Ishikawa (cell line): ENCODE data around the gene PDCL2.

Experiments
- CEBPB ChIP-seq: IDR thresholded peaks from 2 replicates; pipeline ENCODE4 v1.6.1; 2012
- CREB1 ChIP-seq: IDR thresholded peaks from 2 replicates; pipeline ENCODE4 v1.6.1; 2012; ENCODE audit warnings: low read depth
- EGR1 ChIP-seq: IDR thresholded peaks from 2 replicates; pipeline ENCODE4 v1.6.1; 2012
- EP300 ChIP-seq: IDR thresholded peaks from 2 replicates; pipeline ENCODE4 v1.6.1; 2012; ENCODE audit warnings: borderline replicate concordance
- FOXM1 ChIP-seq: IDR thresholded peaks from 2 replicates; pipeline ENCODE4 v1.6.1; 2012; ENCODE audit warnings: low read depth, borderline replicate concordance
- MAX ChIP-seq: IDR thresholded peaks from 2 replicates; pipeline ENCODE4 v1.6.1; 2012
- NFIC ChIP-seq: IDR thresholded peaks from 2 replicates; pipeline ENCODE4 v1.6.1; 2012
- RAD21 ChIP-seq: IDR thresholded peaks from 2 replicates; pipeline ENCODE4 v1.6.1; 2012; ENCODE audit warnings: low read depth
- TAF1 ChIP-seq: IDR thresholded peaks from 2 replicates; pipeline ENCODE4 v1.6.1; 2012; ENCODE audit warnings: low read depth, mild to moderate bottlenecking
- TCF12 ChIP-seq: IDR thresholded peaks from 2 replicates; pipeline ENCODE4 v1.6.1; 2012; ENCODE audit warnings: low read depth
- TEAD4 ChIP-seq: IDR thresholded peaks from 2 replicates; pipeline ENCODE4 v1.6.1; 2012
- YY1 ChIP-seq: IDR thresholded peaks from 2 replicates; pipeline ENCODE4 v1.6.1; 2012; ENCODE audit warnings: low read depth
- ZBTB7A ChIP-seq: IDR thresholded peaks from 2 replicates; pipeline ENCODE4 v1.6.1; 2012; ENCODE audit warnings: low read depth
- TF ChIP-seq, protein P1 (sequence below): IDR thresholded peaks from 2 replicates; pipeline ENCODE4 v1.6.1; 2012; ENCODE audit warnings: low read depth, mild to moderate bottlenecking
- TF ChIP-seq, protein P2 (sequence below): IDR thresholded peaks from 2 replicates; pipeline ENCODE4 v1.6.1; 2012

PDCL2 gene

GRCh38 chr4:55625835-55626234 is 33.8 kb upstream of the PDCL2 start:
- TF ChIP-seq NFIC (no peak), MAX (no peak), TEAD4 (no peak), TAF1 (no peak)

DNA sequence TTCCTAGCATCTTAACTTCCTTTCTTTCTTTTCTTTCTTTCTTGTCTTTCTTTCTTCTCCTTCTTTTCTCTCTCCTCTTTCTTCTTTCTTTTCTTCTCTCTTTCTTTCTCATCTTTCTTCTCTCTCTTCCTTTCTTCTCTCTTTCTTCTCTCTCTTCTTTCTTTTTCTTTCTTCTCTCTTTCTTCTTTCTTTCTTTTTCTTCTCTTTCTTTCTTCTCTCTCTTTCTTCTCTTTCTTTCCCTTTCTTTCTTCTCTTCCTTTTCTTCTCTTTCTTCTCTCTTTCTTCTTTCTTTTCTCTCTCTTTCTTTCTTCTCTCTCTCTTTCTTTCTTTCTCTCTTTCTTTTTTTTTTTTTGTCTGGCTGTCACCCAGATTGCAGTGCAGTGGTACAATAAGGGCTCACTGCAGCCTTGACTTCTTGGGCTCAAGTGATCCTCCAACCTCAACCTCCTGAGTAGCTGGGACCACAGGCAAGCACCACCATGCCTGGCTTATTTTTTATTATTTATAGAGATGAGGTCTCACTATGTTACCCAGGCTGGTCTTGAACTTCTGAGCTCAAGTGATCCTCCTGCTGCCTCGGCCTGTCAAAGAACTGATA is 26.6 kb upstream of the PDCL2 start:
- no peak for TF ChIP-seq RAD21
- TF ChIP-seq CEBPB, result no peak
- TF ChIP-seq CREB1, result no peak
- no peak for TF ChIP-seq EP300
- no peak for TF ChIP-seq MAX
- TF ChIP-seq, protein P1, sequence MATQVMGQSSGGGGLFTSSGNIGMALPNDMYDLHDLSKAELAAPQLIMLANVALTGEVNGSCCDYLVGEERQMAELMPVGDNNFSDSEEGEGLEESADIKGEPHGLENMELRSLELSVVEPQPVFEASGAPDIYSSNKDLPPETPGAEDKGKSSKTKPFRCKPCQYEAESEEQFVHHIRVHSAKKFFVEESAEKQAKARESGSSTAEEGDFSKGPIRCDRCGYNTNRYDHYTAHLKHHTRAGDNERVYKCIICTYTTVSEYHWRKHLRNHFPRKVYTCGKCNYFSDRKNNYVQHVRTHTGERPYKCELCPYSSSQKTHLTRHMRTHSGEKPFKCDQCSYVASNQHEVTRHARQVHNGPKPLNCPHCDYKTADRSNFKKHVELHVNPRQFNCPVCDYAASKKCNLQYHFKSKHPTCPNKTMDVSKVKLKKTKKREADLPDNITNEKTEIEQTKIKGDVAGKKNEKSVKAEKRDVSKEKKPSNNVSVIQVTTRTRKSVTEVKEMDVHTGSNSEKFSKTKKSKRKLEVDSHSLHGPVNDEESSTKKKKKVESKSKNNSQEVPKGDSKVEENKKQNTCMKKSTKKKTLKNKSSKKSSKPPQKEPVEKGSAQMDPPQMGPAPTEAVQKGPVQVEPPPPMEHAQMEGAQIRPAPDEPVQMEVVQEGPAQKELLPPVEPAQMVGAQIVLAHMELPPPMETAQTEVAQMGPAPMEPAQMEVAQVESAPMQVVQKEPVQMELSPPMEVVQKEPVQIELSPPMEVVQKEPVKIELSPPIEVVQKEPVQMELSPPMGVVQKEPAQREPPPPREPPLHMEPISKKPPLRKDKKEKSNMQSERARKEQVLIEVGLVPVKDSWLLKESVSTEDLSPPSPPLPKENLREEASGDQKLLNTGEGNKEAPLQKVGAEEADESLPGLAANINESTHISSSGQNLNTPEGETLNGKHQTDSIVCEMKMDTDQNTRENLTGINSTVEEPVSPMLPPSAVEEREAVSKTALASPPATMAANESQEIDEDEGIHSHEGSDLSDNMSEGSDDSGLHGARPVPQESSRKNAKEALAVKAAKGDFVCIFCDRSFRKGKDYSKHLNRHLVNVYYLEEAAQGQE, result no peak
- no peak for TF ChIP-seq TCF12
- no peak for TF ChIP-seq ZBTB7A
- no peak for TF ChIP-seq TEAD4
- TF ChIP-seq EGR1, result no peak
- TF ChIP-seq, protein P2, sequence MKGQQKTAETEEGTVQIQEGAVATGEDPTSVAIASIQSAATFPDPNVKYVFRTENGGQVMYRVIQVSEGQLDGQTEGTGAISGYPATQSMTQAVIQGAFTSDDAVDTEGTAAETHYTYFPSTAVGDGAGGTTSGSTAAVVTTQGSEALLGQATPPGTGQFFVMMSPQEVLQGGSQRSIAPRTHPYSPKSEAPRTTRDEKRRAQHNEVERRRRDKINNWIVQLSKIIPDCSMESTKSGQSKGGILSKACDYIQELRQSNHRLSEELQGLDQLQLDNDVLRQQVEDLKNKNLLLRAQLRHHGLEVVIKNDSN, result no peak
- TF ChIP-seq TAF1, result no peak
- no peak for TF ChIP-seq NFIC
- TF ChIP-seq FOXM1, result no peak
- no peak for TF ChIP-seq YY1

GRCh38 chr4:55617587-55618197 is 25.6 kb upstream of the PDCL2 start:
- TF ChIP-seq MAX, result no peak
- TF ChIP-seq FOXM1, result no peak
- TF ChIP-seq EGR1, result no peak
- no peak for TF ChIP-seq EP300
- TF ChIP-seq TEAD4, result no peak
- TF ChIP-seq NFIC, result no peak
- TF ChIP-seq, protein P2, result no peak
- TF ChIP-seq YY1, result no peak
- TF ChIP-seq, protein P1, result no peak
- no peak for TF ChIP-seq TAF1
- no peak for TF ChIP-seq TCF12
- no peak for TF ChIP-seq CEBPB
- no peak for TF ChIP-seq ZBTB7A
- no peak for TF ChIP-seq RAD21
- TF ChIP-seq CREB1, result no peak

GRCh38 chr4:55615008-55615407 is 23.0 kb upstream of the PDCL2 start:
- no peak for TF ChIP-seq TEAD4
- no peak for TF ChIP-seq TCF12
- TF ChIP-seq, protein P2, result no peak
- TF ChIP-seq EP300, result no peak
- TF ChIP-seq NFIC, result no peak
- no peak for TF ChIP-seq CREB1
- TF ChIP-seq EGR1, result no peak
- no peak for TF ChIP-seq TAF1
- no peak for TF ChIP-seq RAD21
- no peak for TF ChIP-seq FOXM1
- TF ChIP-seq, protein P1, result no peak
- TF ChIP-seq CEBPB, result no peak
